Chondrocyte (in vitro differentiated cells): ENCODE data around the gene ZBTB45. TPM values are rescaled to one million over a fixed set of nuclear protein-coding genes. Genes with fewer than 3 reads are reported as not detected.

Experiments used
- DNase-seq: peaks from one replicate; pipeline ENCODE4 v3.0.0; 2021; ENCODE audit warnings: mixed read lengths, low spot score
- H3K27ac Mint-ChIP-seq: one replicate; pipeline ENCODE4 v1.8.0; 2021; ENCODE audit warnings: mild to moderate bottlenecking, moderate library complexity, mixed read lengths; ENCODE audit not compliant: unreplicated experiment
- H3K27me3 Mint-ChIP-seq: 2 replicates; pipeline ENCODE4 v1.8.0; 2021; ENCODE audit warnings: low read depth, mixed read lengths
- H3K36me3 Mint-ChIP-seq: 2 replicates; pipeline ENCODE4 v1.8.0; 2021; ENCODE audit warnings: low read depth, mixed read lengths
- H3K4me1 Mint-ChIP-seq: 2 replicates; pipeline ENCODE4 v1.8.0; 2021; ENCODE audit warnings: low read depth, mild to moderate bottlenecking, mixed read lengths
- H3K4me3 Mint-ChIP-seq: one replicate; pipeline ENCODE4 v1.8.0; 2021; ENCODE audit warnings: mild to moderate bottlenecking, moderate library complexity, mixed read lengths; ENCODE audit not compliant: unreplicated experiment
- H3K9me3 Mint-ChIP-seq: 2 replicates; pipeline ENCODE4 v1.8.0; 2021; ENCODE audit warnings: low read depth, mixed read lengths
- total RNA-seq: library from RNA; stranded (reverse); gene quantifications from 3 replicates; pipeline ENCODE4 v1.2.1, GENCODE V29; 2021
- TF ChIP-seq, protein P1 (sequence below): fragments of 200-600 bp; sonication (generic); IDR thresholded peaks from 2 replicates; pipeline ENCODE4 v1.5.0; 2021; ENCODE audit warnings: antibody characterized with exemption, mild to moderate bottlenecking, moderate library complexity

The ZBTB45 gene
- total RNA-seq, 1 donor from 2014 or later = 15.9 TPM

- H3K36me3 Mint-ChIP-seq = peaks cover 36% of the 10 kb centered on the region
- H3K27me3 Mint-ChIP-seq = no peaks in the 10 kb centered on the region
- H3K4me3 Mint-ChIP-seq = no peak overlapping the region
- H3K4me1 Mint-ChIP-seq = peaks cover 32% of the 10 kb centered on the region
- no peaks in the 10 kb centered on the region for H3K9me3 Mint-ChIP-seq
- H3K27ac Mint-ChIP-seq = no peak overlapping the region
- TF ChIP-seq, protein P1, sequence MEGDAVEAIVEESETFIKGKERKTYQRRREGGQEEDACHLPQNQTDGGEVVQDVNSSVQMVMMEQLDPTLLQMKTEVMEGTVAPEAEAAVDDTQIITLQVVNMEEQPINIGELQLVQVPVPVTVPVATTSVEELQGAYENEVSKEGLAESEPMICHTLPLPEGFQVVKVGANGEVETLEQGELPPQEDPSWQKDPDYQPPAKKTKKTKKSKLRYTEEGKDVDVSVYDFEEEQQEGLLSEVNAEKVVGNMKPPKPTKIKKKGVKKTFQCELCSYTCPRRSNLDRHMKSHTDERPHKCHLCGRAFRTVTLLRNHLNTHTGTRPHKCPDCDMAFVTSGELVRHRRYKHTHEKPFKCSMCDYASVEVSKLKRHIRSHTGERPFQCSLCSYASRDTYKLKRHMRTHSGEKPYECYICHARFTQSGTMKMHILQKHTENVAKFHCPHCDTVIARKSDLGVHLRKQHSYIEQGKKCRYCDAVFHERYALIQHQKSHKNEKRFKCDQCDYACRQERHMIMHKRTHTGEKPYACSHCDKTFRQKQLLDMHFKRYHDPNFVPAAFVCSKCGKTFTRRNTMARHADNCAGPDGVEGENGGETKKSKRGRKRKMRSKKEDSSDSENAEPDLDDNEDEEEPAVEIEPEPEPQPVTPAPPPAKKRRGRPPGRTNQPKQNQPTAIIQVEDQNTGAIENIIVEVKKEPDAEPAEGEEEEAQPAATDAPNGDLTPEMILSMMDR = no peak
- peak; percentile 65 for DNase-seq
Measured at GRCh38 chr19:58549664-58550361, 30.2 kb upstream of the ZBTB45 start.

DNA sequence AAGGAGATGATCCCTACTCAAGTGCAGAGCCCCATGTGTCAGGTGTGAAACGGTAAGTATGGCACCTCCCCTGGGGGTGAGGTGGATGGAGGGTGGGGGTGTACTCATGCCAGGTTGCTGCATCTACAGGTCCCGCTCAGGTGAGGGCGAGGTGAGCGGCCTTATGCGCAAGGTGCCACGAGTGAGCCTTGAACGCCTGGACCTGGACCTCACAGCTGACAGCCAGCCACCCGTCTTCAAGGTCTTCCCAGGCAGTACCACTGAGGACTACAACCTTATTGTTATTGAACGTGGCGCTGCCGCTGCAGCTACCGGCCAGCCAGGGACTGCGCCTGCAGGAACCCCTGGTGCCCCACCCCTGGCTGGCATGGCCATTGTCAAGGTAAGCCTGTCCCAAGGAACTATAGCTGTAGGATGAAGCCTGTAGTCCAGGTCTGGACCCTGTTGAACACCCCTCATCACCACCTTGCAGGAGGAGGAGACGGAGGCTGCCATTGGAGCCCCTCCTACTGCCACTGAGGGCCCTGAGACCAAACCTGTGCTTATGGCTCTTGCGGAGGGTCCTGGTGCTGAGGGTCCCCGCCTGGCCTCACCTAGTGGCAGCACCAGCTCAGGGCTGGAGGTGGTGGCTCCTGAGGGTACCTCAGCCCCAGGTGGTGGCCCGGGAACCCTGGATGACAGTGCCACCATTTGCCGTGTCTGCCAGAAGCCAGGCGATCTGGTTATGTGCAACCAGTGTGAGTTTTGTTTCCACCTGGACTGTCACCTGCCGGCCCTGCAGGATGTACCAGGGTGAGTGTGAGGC, 29.5 kb upstream of the ZBTB45 start:
- DNase-seq = peak; percentile 77
- H3K4me1 Mint-ChIP-seq = peaks cover 26% of the 10 kb centered on the region
- H3K27me3 Mint-ChIP-seq = no peaks in the 10 kb centered on the region
- H3K4me3 Mint-ChIP-seq = no peak overlapping the region
- H3K36me3 Mint-ChIP-seq = peaks cover 36% of the 10 kb centered on the region
- TF ChIP-seq, protein P1 = no peak
- H3K9me3 Mint-ChIP-seq = no peaks in the 10 kb centered on the region
- no peak overlapping the region for H3K27ac Mint-ChIP-seq

- Mint-ChIP-seq H3K4me1 (peaks cover 26% of the 10 kb centered on the region), H3K36me3 (peaks cover 31% of the 10 kb centered on the region), H3K9me3 (no peaks in the 10 kb centered on the region), H3K27me3 (peaks cover 2% of the 10 kb centered on the region), H3K4me3 (no peak overlapping the region), H3K27ac (no peak overlapping the region)
- TF ChIP-seq, protein P1 = no peak
- DNase-seq = peak; percentile 43
Measured at GRCh38 chr19:58547323-58548312, 28.0 kb upstream of the ZBTB45 start.

- H3K27me3 Mint-ChIP-seq = peaks cover 2% of the 10 kb centered on the region
- H3K36me3 Mint-ChIP-seq = peaks cover 24% of the 10 kb centered on the region
- peak overlapping the region; percentile 72 for H3K27ac Mint-ChIP-seq
- peak overlapping the region; percentile 92 for H3K4me3 Mint-ChIP-seq
- peaks cover 26% of the 10 kb centered on the region for H3K4me1 Mint-ChIP-seq
- no peaks in the 10 kb centered on the region for H3K9me3 Mint-ChIP-seq
- no peak for DNase-seq
- TF ChIP-seq, protein P1 = no peak
Measured at GRCh38 chr19:58546019-58546530, 26.5 kb upstream of the ZBTB45 start.
